NB4 (cell line): ENCODE data around the gene SMIM29.

Source experiments
- CTCF ChIP-seq: IDR thresholded peaks from one replicate; pipeline ENCODE4 v1.5.1; 2012; ENCODE audit warnings: low read depth, low read length
- MAX ChIP-seq: IDR thresholded peaks from 2 replicates; pipeline ENCODE4 v1.6.1; 2011; ENCODE audit warnings: low read depth, low read length
- POLR2A ChIP-seq: IDR thresholded peaks from 2 replicates; pipeline ENCODE4 v1.6.1; 2011; ENCODE audit warnings: mild to moderate bottlenecking; ENCODE audit not compliant: insufficient read length; ENCODE audit errors: extremely low read depth

DNA sequence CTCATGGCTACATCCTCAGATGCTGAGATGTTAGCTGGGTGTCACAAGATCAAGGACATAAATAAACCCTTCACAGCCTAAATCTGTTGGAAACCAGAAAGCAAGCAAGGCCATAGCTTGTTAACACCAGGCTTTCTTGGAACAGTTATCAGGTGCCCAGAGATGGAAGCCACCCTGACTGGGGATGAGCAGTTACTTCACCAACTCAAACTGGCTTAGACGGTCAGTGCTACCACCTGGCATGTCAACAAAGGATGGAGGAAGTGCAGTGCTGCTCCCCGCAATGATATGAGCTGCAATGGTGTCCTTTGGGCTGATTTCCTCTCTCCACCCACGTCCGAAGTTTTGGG lies 28.9 kb upstream of the SMIM29 start:
- TF ChIP-seq CTCF, result no peak
- TF ChIP-seq POLR2A, result no peak
- no peak for TF ChIP-seq MAX
